IPS-NIHi7 (cell line): ENCODE measurements around the gene KDM5D.

ENCODE experiments used
- DNase-seq: peaks from one replicate; pipeline ENCODE4 v3.0.0; 2012; ENCODE audit warnings: mixed read lengths; ENCODE audit errors: extremely low spot score

KDM5D gene

GRCh38 chrY:19744381-19745378 is at the start of gene KDM5D:
Gene KDM5D, minus strand, starts transcription at chrY:19744726. Its CDS starts 192 bp downstream, at chrY:19744534.
- DNase-seq, result no peak

GRCh38 chrY:19768375-19768774 is 23.8 kb upstream of the KDM5D start:
- DNase-seq, result no peak

- no peak for DNase-seq
Measured at GRCh38 chrY:19743331-19743730, 1.2 kb downstream of the KDM5D start.

- DNase-seq, result no peak
Measured at GRCh38 chrY:19742153-19742552, 2.4 kb downstream of the KDM5D start.

GRCh38 chrY:19734425-19734824 is 10.1 kb downstream of the KDM5D start:
- DNase-seq, result no peak

- no peak for DNase-seq
Measured at GRCh38 chrY:19717950-19718349, 26.6 kb downstream of the KDM5D start.

GRCh38 chrY:19717146-19717545 is 27.4 kb downstream of the KDM5D start:
- no peak for DNase-seq

- DNase-seq, result no peak
Measured at GRCh38 chrY:19715226-19715625, 29.3 kb downstream of the KDM5D start.

GRCh38 chrY:19713430-19713829 is 31.1 kb downstream of the KDM5D start:
- DNase-seq, result no peak

GRCh38 chrY:19706273-19706672 is 38.3 kb downstream of the KDM5D start:
- DNase-seq, result no peak

- DNase-seq, result no peak
Measured at GRCh38 chrY:19698495-19698894, 46.0 kb downstream of the KDM5D start.

- DNase-seq, result no peak
Measured at GRCh38 chrY:19680821-19681220, 63.7 kb downstream of the KDM5D start.
